H1 (cell line): ENCODE data around the gene MPRIP. TPM values are rescaled to one million over a fixed set of nuclear protein-coding genes. Genes with fewer than 3 reads are reported as not detected.

Source experiments
- CTCF ChIA-PET: fragments of 300-600 bp; sonication (Branson Sonifier 250); formaldehyde crosslinking; loops from one replicate; lab custom pipeline; 2021; ENCODE audit not compliant: partially characterized antibody; lab: Charles Lee
- POLR2A ChIA-PET: fragments of 300-600 bp; sonication (Branson Sonifier 250); formaldehyde crosslinking; loops from one replicate; lab custom pipeline; 2021; ENCODE audit warnings: inconsistent platforms; ENCODE audit not compliant: partially characterized antibody; lab: Charles Lee
- DNase-seq, 2 experiments: peaks; one replicate each; pipeline versions ENCODE4 v3.0.0 to v3.0.0-alpha.2; 2010 to 2022; ENCODE audit warnings: low spot score in 2 of 2, low read depth in 1 of 2, mixed read lengths in 1 of 2
- FAIRE-seq: peaks from 2 replicates; lab custom pipeline; 2011; peaks lifted over from hg19 to GRCh38; lab: Jason Lieb, UNC
- H2AFZ ChIP-seq: 2 replicates; pipeline ENCODE4 v1.8.1; 2012; ENCODE audit warnings: low read length, inconsistent platforms
- H2AK5ac ChIP-seq: 2 replicates; pipeline ENCODE4 v1.6.1; 2013; ENCODE audit warnings: low read depth, low read length
- H2BK120ac ChIP-seq: replicated peaks from 2 replicates; pipeline ENCODE3; 2013; ENCODE audit warnings: low read depth, low read length, inconsistent platforms
- H2BK12ac ChIP-seq: 2 replicates; pipeline ENCODE4 v1.6.1; 2013; ENCODE audit warnings: low read depth, low read length
- H2BK15ac ChIP-seq: 2 replicates; pipeline ENCODE4 v1.6.1; 2013; ENCODE audit warnings: low read length
- H2BK20ac ChIP-seq: 2 replicates; pipeline ENCODE4 v1.6.1; 2013; ENCODE audit warnings: low read length
- H2BK5ac ChIP-seq: 2 replicates; pipeline ENCODE4 v1.6.1; 2013; ENCODE audit warnings: low read depth, low read length
- H3K14ac ChIP-seq: 2 replicates; pipeline ENCODE4 v1.6.1; 2013; ENCODE audit warnings: inconsistent platforms; ENCODE audit not compliant: insufficient read length
- H3K18ac ChIP-seq: 2 replicates; pipeline ENCODE4 v1.6.1; 2013; ENCODE audit warnings: low read length; ENCODE audit errors: extremely low read depth
- H3K23ac ChIP-seq: 2 replicates; pipeline ENCODE4 v1.6.1; 2013; ENCODE audit warnings: inconsistent platforms; ENCODE audit not compliant: insufficient read length
- H3K23me2 ChIP-seq: 2 replicates; pipeline ENCODE4 v1.6.1; 2013; ENCODE audit warnings: low read depth, low read length
- H3K27ac ChIP-seq: 2 replicates; pipeline ENCODE4 v1.6.1; 2011; ENCODE audit warnings: low read depth, low read length, inconsistent platforms
- H3K27me3 ChIP-seq, 4 experiments: replicated peaks in 1 of 4; 1 replicate in 1 of 4; 2 replicates in 3 of 4; pipeline versions ENCODE4 v1.6.1 to v1.8.1; 2011 to 2013; ENCODE audit warnings: low read length in 3 of 4, mild to moderate bottlenecking in 3 of 4, inconsistent platforms in 2 of 4, mixed read lengths in 2 of 4, moderate library complexity in 1 of 4; ENCODE audit not compliant: control insufficient read depth in 3 of 4, insufficient read depth in 3 of 4; ENCODE audit errors: extremely low read depth in 1 of 4
- H3K36me3 ChIP-seq, 4 experiments: 2 replicates each; pipeline versions ENCODE4 v1.6.1 to v1.8.1; 2011 to 2013; ENCODE audit warnings: mild to moderate bottlenecking in 4 of 4, low read length in 3 of 4, moderate library complexity in 2 of 4, control low read depth in 1 of 4, inconsistent platforms in 1 of 4; ENCODE audit not compliant: insufficient read depth in 4 of 4, control insufficient read depth in 2 of 4
- H3K4ac ChIP-seq: replicated peaks from 2 replicates; pipeline ENCODE3; 2013; ENCODE audit warnings: low read length, low read depth, mixed read lengths, inconsistent platforms; ENCODE audit not compliant: insufficient read length
- H3K4me1 ChIP-seq, 4 experiments: replicated peaks in 1 of 4; 1 replicate in 1 of 4; 2 replicates in 3 of 4; pipeline versions ENCODE4 v1.6.1 to v1.8.1; 2011 to 2013; ENCODE audit warnings: low read length in 3 of 4, inconsistent platforms in 2 of 4, mixed read lengths in 1 of 4; ENCODE audit not compliant: insufficient read depth in 4 of 4, control insufficient read depth in 3 of 4
- H3K4me2 ChIP-seq, 2 experiments: 2 replicates each; pipeline versions ENCODE4 v1.6.1 to v1.8.1; 2011 to 2013; ENCODE audit warnings: low read depth in 2 of 2, low read length in 2 of 2, control low read depth in 1 of 2, inconsistent platforms in 1 of 2, mild to moderate bottlenecking in 1 of 2; ENCODE audit not compliant: insufficient read depth in 1 of 2
- H3K4me3 ChIP-seq, 4 experiments: fragments of 200-600, 300-600 bp in 1 of 4; sonication (generic), shearing (Covaris generic), sonication (Bioruptor Twin) in 1 of 4; 2 replicates each; pipeline versions ENCODE4 v1.5.1 to v1.8.1; 2011 to 2016; ENCODE audit warnings: low read length in 4 of 4, low read depth in 3 of 4, control low read depth in 2 of 4, inconsistent platforms in 2 of 4, mild to moderate bottlenecking in 2 of 4, mixed read lengths in 1 of 4, moderate library complexity in 1 of 4; ENCODE audit not compliant: insufficient read depth in 2 of 4; ENCODE audit errors: extremely low read depth in 1 of 4
- H3K56ac ChIP-seq: replicated peaks from 2 replicates; pipeline ENCODE3; 2013; ENCODE audit warnings: low read depth, mild to moderate bottlenecking, mixed read lengths, low read length, inconsistent platforms; ENCODE audit not compliant: insufficient read length
- H3K79me1 ChIP-seq: 2 replicates; pipeline ENCODE4 v1.6.1; 2013; ENCODE audit warnings: low read depth, low read length, control low read depth
- H3K79me2 ChIP-seq, 2 experiments: 2 replicates each; pipeline versions ENCODE4 v1.6.1 to v1.8.1; 2012 to 2013; ENCODE audit warnings: low read length in 2 of 2, mild to moderate bottlenecking in 2 of 2, inconsistent platforms in 1 of 2; ENCODE audit not compliant: insufficient read depth in 2 of 2, control insufficient read depth in 1 of 2
- H3K9ac ChIP-seq, 4 experiments: replicated peaks in 1 of 4; 1 replicate in 1 of 4; 2 replicates in 3 of 4; pipeline versions ENCODE4 v1.6.1 to v1.8.1; 2011 to 2013; ENCODE audit warnings: low read depth in 3 of 4, low read length in 3 of 4, control low read depth in 2 of 4, mild to moderate bottlenecking in 2 of 4, moderate library complexity in 2 of 4, inconsistent platforms in 1 of 4; ENCODE audit errors: extremely low read depth in 1 of 4
- H3K9me3 ChIP-seq, 2 experiments: 2 replicates each; pipeline versions ENCODE4 v1.6.1 to v1.8.1; 2012 to 2013; ENCODE audit warnings: mild to moderate bottlenecking in 2 of 2, moderate library complexity in 2 of 2, control low read depth in 1 of 2, inconsistent platforms in 1 of 2, low read depth in 1 of 2, low read length in 1 of 2, mixed read lengths in 1 of 2; ENCODE audit not compliant: insufficient read depth in 2 of 2
- H4K20me1 ChIP-seq, 2 experiments: replicated peaks in 1 of 2; 2 replicates each; pipeline versions ENCODE3 to v1.8.1; 2011 to 2013; ENCODE audit warnings: inconsistent platforms in 2 of 2, low read length in 2 of 2, mild to moderate bottlenecking in 1 of 2; ENCODE audit not compliant: insufficient read depth in 2 of 2, control insufficient read depth in 1 of 2
- H4K5ac ChIP-seq: 2 replicates; pipeline ENCODE4 v1.6.1; 2013; ENCODE audit warnings: low read length, low read depth, mixed read lengths, inconsistent platforms; ENCODE audit not compliant: insufficient read length
- H4K8ac ChIP-seq: 2 replicates; pipeline ENCODE4 v1.8.0; 2013; ENCODE audit warnings: mild to moderate bottlenecking, moderate library complexity, low read length, inconsistent platforms; ENCODE audit not compliant: insufficient read depth; ENCODE audit errors: extremely low read depth
- H4K91ac ChIP-seq: replicated peaks from 2 replicates; pipeline ENCODE3; 2013; ENCODE audit warnings: low read length, mixed read lengths, inconsistent platforms; ENCODE audit not compliant: insufficient read length
- BACH1 ChIP-seq: IDR thresholded peaks from 2 replicates; pipeline ENCODE4 v1.6.1; 2012; ENCODE audit warnings: low read length, improper control_type of control experiment
- SP2 ChIP-seq: IDR thresholded peaks from 2 replicates; pipeline ENCODE4 v1.6.1; 2012; ENCODE audit warnings: mild to moderate bottlenecking, low read length, inconsistent platforms
- whole genome bisulfite sequencing, 2 experiments: shearing (Covaris generic) in 1 of 2; methylation state at CpG; one replicate each; pipeline versions ENCODE4 v1.1.6 to v1.1.7; 2013 to 2015; ENCODE audit warnings: low lambda C conversion rate in 2 of 2, mixed read lengths in 2 of 2, inconsistent platforms in 1 of 2, low coverage in 1 of 2, missing lambda C conversion rate in 1 of 2; ENCODE audit not compliant: insufficient replicate concordance in 2 of 2, insufficient coverage in 1 of 2, insufficient read length in 1 of 2; ENCODE audit errors: extremely low coverage in 1 of 2, missing lambda C conversion rate in 1 of 2; 5-methylcytosine and 5-hydroxymethylcytosine counted together
- polyA plus RNA-seq, 7 experiments: library from polyadenylated mRNA; depleted of rRNA in 3 of 7; stranded (reverse) in 5 of 7; unstranded in 2 of 7; fragments of >200 nt in 5 of 7; fragments of 200-250 nt in 2 of 7; gene quantifications; 1 replicate in 5 of 7; 2 replicates in 1 of 7; 4 replicates in 1 of 7; pipeline versions ENCODE4 v1.2.1 to v1.2.3, GENCODE V29; 2011 to 2013; ENCODE audit warnings: missing spikeins in 2 of 7, mixed read lengths in 2 of 7
- total RNA-seq: library from RNA; stranded (reverse); fragmentation: NEBNext Ultra II Directional; extraction: Animal tissue kit (Norgen Biotek cat#: 25700); gene quantifications from 2 replicates; pipeline ENCODE4 v1.2.1, GENCODE V29; 2021
- TF ChIP-seq, protein P1 (sequence below): IDR thresholded peaks from 2 replicates; pipeline ENCODE4 v1.6.1; 2011; ENCODE audit warnings: low read depth, mild to moderate bottlenecking, low read length; ENCODE audit not compliant: insufficient read depth

MPRIP gene
- total and polyA plus RNA-seq, 2 of the 8 experiments (the other 6 are each of a cell fraction or from before 2014, with no cell fraction given) = 48.6 to 146 TPM

DNA sequence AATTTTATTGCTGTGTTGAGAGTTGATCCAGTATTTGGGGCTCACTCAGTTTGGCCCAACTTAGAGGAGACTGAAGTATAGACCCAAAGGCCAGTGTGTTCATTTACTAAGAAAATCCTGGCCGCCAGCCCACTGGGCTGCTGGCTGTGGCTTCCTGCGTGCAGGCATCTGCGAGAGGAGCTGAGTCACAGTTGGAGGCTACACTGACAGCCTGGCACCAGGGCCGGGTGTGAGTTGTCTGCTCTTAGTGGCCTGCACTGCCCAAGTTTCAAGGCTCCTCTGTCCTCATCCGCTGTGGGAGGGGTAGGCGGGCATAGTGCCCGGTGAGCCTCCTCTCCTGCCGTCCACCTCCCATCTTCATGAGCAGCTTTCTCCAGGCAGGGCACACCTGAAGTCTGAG, 109.7 kb downstream of the MPRIP start:
- POLR2A ChIA-PET = no interaction called here

More for the DNA sequence above, 109.7 kb downstream of the MPRIP start:
- H3K4me1 ChIP-seq = no peaks in the 10 kb centered on the region
- 90% methylated on average over 8 of the region's 8 CpGs; no CpG with 5 or more reads in 1 of the 2 experiments for WGBS, 2 experiments
- no peaks in the 10 kb centered on the region for H3K23me2 ChIP-seq
- no peak overlapping the region for H4K5ac ChIP-seq
- no peaks in the 10 kb centered on the region for H3K27me3 ChIP-seq
- TF ChIP-seq SP2 (no peak), BACH1 (no peak)
- TF ChIP-seq, protein P1, sequence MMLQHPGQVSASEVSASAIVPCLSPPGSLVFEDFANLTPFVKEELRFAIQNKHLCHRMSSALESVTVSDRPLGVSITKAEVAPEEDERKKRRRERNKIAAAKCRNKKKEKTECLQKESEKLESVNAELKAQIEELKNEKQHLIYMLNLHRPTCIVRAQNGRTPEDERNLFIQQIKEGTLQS = no peak
- H4K91ac ChIP-seq = no peak overlapping the region
- peaks cover 2 to 3% of the 10 kb centered on the region in 2 experiments for H4K20me1 ChIP-seq
- no peak overlapping the region for H3K4me3 ChIP-seq
- no peaks in the 10 kb centered on the region for H3K79me2 ChIP-seq
- no peak overlapping the region for H2BK20ac ChIP-seq
- H3K36me3 ChIP-seq = peaks cover 5 to 30% (median 14%) of the 10 kb centered on the region in 4 experiments; a peak in 7 of 8 replicates
- no peaks in the 10 kb centered on the region for H3K79me1 ChIP-seq
- H2AFZ ChIP-seq = no peak overlapping the region
- H3K4ac ChIP-seq = no peak overlapping the region
- H3K9ac ChIP-seq = no peak overlapping the region
- no peak overlapping the region for H2AK5ac ChIP-seq
- no peak overlapping the region for H4K8ac ChIP-seq
- FAIRE-seq (no peak), DNase-seq (no peak)
- no peak overlapping the region for H2BK120ac ChIP-seq
- no peak overlapping the region for H3K18ac ChIP-seq
- no peak overlapping the region for H2BK5ac ChIP-seq
- no peaks in the 10 kb centered on the region for H3K9me3 ChIP-seq
- no peak overlapping the region for H3K23ac ChIP-seq
- no peak overlapping the region for H3K56ac ChIP-seq
- no peak overlapping the region for H2BK12ac ChIP-seq
- no peak overlapping the region for H3K4me2 ChIP-seq
- H3K27ac ChIP-seq = no peak overlapping the region
- H2BK15ac ChIP-seq = no peak overlapping the region
- CTCF ChIA-PET = interaction anchor here (0.7 to 6.8 kb wide), 2 partner anchors 9 to 20 kb away, joined by 3 to 67 read pairs; no protein-coding TSS in a partner anchor
- no peak overlapping the region for H3K14ac ChIP-seq
